ENCODE measurements around the gene FAM3C.

FAM3C gene

DNA sequence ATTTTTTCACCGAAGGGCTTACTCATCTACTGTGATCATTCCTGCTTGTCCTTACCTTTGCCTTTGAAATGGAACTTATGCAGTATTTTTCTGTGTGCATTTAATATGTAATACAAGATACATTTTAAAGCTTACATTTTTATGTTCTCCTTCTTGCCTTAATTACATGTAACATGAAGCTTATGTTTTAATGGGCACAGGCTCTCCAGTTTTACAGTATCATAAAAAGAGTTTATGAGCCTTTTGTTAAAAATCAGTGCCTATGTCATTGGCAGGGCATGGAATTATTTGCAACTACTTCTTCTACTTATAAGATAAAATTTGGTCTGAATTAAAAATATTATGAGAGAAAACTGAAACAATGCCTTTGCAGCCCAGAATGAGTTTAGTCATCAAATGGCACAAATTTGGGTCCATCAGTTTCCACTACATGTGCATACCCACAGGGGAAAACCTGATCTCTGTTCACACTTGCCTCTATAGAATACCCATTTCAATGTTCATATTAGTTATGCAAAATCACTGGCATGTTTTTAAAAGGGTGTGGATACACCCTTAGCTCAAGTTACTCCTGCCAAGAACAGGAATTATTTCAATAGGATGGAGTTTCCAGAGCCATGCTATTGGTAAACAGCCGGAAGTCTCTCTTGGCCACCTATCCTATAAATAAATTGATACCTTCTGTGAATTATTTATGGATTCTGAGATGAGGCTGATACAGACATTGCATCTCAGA, 95.3 kb downstream of the FAM3C start:
- no peak for DNase-seq (ENCODE audit: low read depth in 3 of 3)

Measured in stimulated activated CD4-positive, alpha-beta T cell treated with anti-CD3 and anti-CD28 coated beads, TNF-alpha, amount 100 ng/mL, for 4 hours (primary cell).